ENCODE measurements around the gene NOL3. TPM values are rescaled to one million over a fixed set of nuclear protein-coding genes. Genes with fewer than 3 reads are reported as not detected.

The NOL3 gene
- total and polyA plus RNA-seq, 4 donors, result 24.4 to 122 (median 57.3) TPM

- DNase-seq (no peak), ATAC-seq (ENCODE audit: low FRiP score) (no peak)
- Histone ChIP-seq H3K4me3 (ENCODE audit: low read length in 2 of 2) (no peak within 1 kb of the TSS), H3K36me3 (ENCODE audit: control insufficient read depth in 1 of 2, insufficient read depth in 2 of 2, low read length in 1 of 2) (peaks cover 0 to 3% of the 10 kb centered on the region in 2 donors), H3K4me1 (ENCODE audit: control insufficient read depth in 1 of 2, insufficient read depth in 2 of 2, low read length in 2 of 2) (no peaks in the 10 kb centered on the region), H3K27ac (ENCODE audit: low read depth in 1 of 2, low read length in 2 of 2) (no peak within 1 kb of the TSS), H3K27me3 (ENCODE audit: control insufficient read depth in 1 of 2, insufficient read depth in 2 of 2, low read length in 1 of 2) (no peaks in the 10 kb centered on the region), H3K9me3 (ENCODE audit: control insufficient read depth, low read length) (no peaks in the 10 kb centered on the region)
- intact Hi-C loops (cut with DNase I), result loop anchor here in 1 of 2 donors (5.0 kb wide), 1 partner anchor 37 kb away; the partner anchor contains the start of gene TMEM208
- 44 to 45% methylated on average over 6 of the region's 6 CpGs for WGBS, 2 donors
Measured at GRCh38 chr16:67190041-67190440, 19.7 kb downstream of the NOL3 start, which contains the start of gene EXOC3L1. EXOC3L1 (minus strand) TSS chr16:67190136; CDS start chr16:67189676, 460 bp downstream.

- H3K27me3 ChIP-seq (ENCODE audit: control insufficient read depth in 1 of 2, insufficient read depth in 2 of 2, low read length in 1 of 2), result no peaks in the 10 kb centered on the region
- 67 to 71% methylated on average over 13 of the region's 13 CpGs for WGBS, 2 donors
- ATAC-seq (ENCODE audit: low FRiP score) (no peak), DNase-seq (no peak)
- no peaks in the 10 kb centered on the region for H3K9me3 ChIP-seq (ENCODE audit: control insufficient read depth, low read length)
- no peak overlapping the region for H3K4me3 ChIP-seq (ENCODE audit: low read length in 2 of 2)
- H3K4me1 ChIP-seq (ENCODE audit: control insufficient read depth in 1 of 2, insufficient read depth in 2 of 2, low read length in 2 of 2), result no peaks in the 10 kb centered on the region
- H3K36me3 ChIP-seq (ENCODE audit: control insufficient read depth in 1 of 2, insufficient read depth in 2 of 2, low read length in 1 of 2), result peaks cover 0 to 3% of the 10 kb centered on the region in 2 donors
- intact Hi-C loops (cut with DNase I), result loop anchor here in 1 of 2 donors (5.0 kb wide), 1 partner anchor 37 kb away; the partner anchor contains the start of gene TMEM208
- H3K27ac ChIP-seq (ENCODE audit: low read depth in 1 of 2, low read length in 2 of 2), result no peak overlapping the region
Measured at GRCh38 chr16:67190448-67191399, 20.4 kb downstream of the NOL3 start.

- H3K36me3 ChIP-seq (ENCODE audit: control insufficient read depth in 1 of 2, insufficient read depth in 2 of 2, low read length in 1 of 2), result peaks cover 0 to 11% of the 10 kb centered on the region in 2 donors
- no peak overlapping the region for H3K4me3 ChIP-seq (ENCODE audit: low read length in 2 of 2)
- intact Hi-C loops (cut with DNase I), result loop anchor here in 1 of 2 donors (5.0 kb wide), 1 partner anchor 36 kb away; the partner anchor contains the start of gene TMEM208
- DNase-seq, result no peak
- ATAC-seq (ENCODE audit: low FRiP score), result no peak
- H3K9me3 ChIP-seq (ENCODE audit: control insufficient read depth, low read length), result no peaks in the 10 kb centered on the region
- 10 to 12% methylated on average over 9 of the region's 9 CpGs for WGBS, 2 donors
- H3K27ac ChIP-seq (ENCODE audit: low read depth in 1 of 2, low read length in 2 of 2), result no peak overlapping the region
- no peaks in the 10 kb centered on the region for H3K4me1 ChIP-seq (ENCODE audit: control insufficient read depth in 1 of 2, insufficient read depth in 2 of 2, low read length in 2 of 2)
- no peaks in the 10 kb centered on the region for H3K27me3 ChIP-seq (ENCODE audit: control insufficient read depth in 1 of 2, insufficient read depth in 2 of 2, low read length in 1 of 2)
Measured at GRCh38 chr16:67191411-67191994, 21.2 kb downstream of the NOL3 start.

- peaks cover 0 to 15% of the 10 kb centered on the region in 2 donors for H3K36me3 ChIP-seq (ENCODE audit: control insufficient read depth in 1 of 2, insufficient read depth in 2 of 2, low read length in 1 of 2)
- DNase-seq (peak; percentile 95 to 96), ATAC-seq (ENCODE audit: low FRiP score) (peak; percentile 95)
- H3K4me3 ChIP-seq (ENCODE audit: low read length in 2 of 2), result peak within 1 kb of the TSS; percentile 71 to 81
- H3K27ac ChIP-seq (ENCODE audit: low read depth in 1 of 2, low read length in 2 of 2), result no peak within 1 kb of the TSS
- intact Hi-C loops (cut with DNase I), result loop anchor here in 1 of 2 donors (5.0 kb wide), 1 partner anchor 35 kb away; the partner anchor contains the start of gene TMEM208
- H3K27me3 ChIP-seq (ENCODE audit: control insufficient read depth in 1 of 2, insufficient read depth in 2 of 2, low read length in 1 of 2), result no peaks in the 10 kb centered on the region
- 0% methylated on average over 54 of the region's 54 CpGs for WGBS, 2 donors
- H3K9me3 ChIP-seq (ENCODE audit: control insufficient read depth, low read length), result no peaks in the 10 kb centered on the region
- no peaks in the 10 kb centered on the region for H3K4me1 ChIP-seq (ENCODE audit: control insufficient read depth in 1 of 2, insufficient read depth in 2 of 2, low read length in 2 of 2)
Measured at GRCh38 chr16:67191995-67192681, 21.8 kb downstream of the NOL3 start, which contains the start of gene E2F4. E2F4 (plus strand) TSS chr16:67192155; CDS start chr16:67192228, 73 bp downstream.

GRCh38 chr16:67192781-67193361 is 22.5 kb downstream of the NOL3 start:
- Histone ChIP-seq H3K9me3 (ENCODE audit: control insufficient read depth, low read length) (no peaks in the 10 kb centered on the region), H3K27me3 (ENCODE audit: control insufficient read depth in 1 of 2, insufficient read depth in 2 of 2, low read length in 1 of 2) (no peaks in the 10 kb centered on the region), H3K27ac (ENCODE audit: low read depth in 1 of 2, low read length in 2 of 2) (no peak overlapping the region), H3K36me3 (ENCODE audit: control insufficient read depth in 1 of 2, insufficient read depth in 2 of 2, low read length in 1 of 2) (peaks cover 0 to 15% of the 10 kb centered on the region in 2 donors), H3K4me1 (ENCODE audit: control insufficient read depth in 1 of 2, insufficient read depth in 2 of 2, low read length in 2 of 2) (no peaks in the 10 kb centered on the region), H3K4me3 (ENCODE audit: low read length in 2 of 2) (peak overlapping the region; percentile 71 to 81)
- WGBS, 2 donors, result 34% methylated on average over 17 of the region's 17 CpGs
- intact Hi-C loops (cut with DNase I), result loop anchor here in 1 of 2 donors (5.0 kb wide), 1 partner anchor 34 kb away; the partner anchor contains the start of gene TMEM208
- DNase-seq, result no peak
- ATAC-seq (ENCODE audit: low FRiP score), result no peak

GRCh38 chr16:67193536-67193935 is 23.2 kb downstream of the NOL3 start:
- ATAC-seq (ENCODE audit: low FRiP score) (no peak), DNase-seq (no peak)
- no peak overlapping the region for H3K27ac ChIP-seq (ENCODE audit: low read depth in 1 of 2, low read length in 2 of 2)
- H3K9me3 ChIP-seq (ENCODE audit: control insufficient read depth, low read length), result no peaks in the 10 kb centered on the region
- no peaks in the 10 kb centered on the region for H3K27me3 ChIP-seq (ENCODE audit: control insufficient read depth in 1 of 2, insufficient read depth in 2 of 2, low read length in 1 of 2)
- intact Hi-C loops (cut with DNase I), result loop anchor here in 1 of 2 donors (5.0 kb wide), 1 partner anchor 34 kb away; the partner anchor contains the start of gene TMEM208
- no peak overlapping the region for H3K4me3 ChIP-seq (ENCODE audit: low read length in 2 of 2)
- peaks cover 0 to 15% of the 10 kb centered on the region in 2 donors for H3K36me3 ChIP-seq (ENCODE audit: control insufficient read depth in 1 of 2, insufficient read depth in 2 of 2, low read length in 1 of 2)
- H3K4me1 ChIP-seq (ENCODE audit: control insufficient read depth in 1 of 2, insufficient read depth in 2 of 2, low read length in 2 of 2), result no peaks in the 10 kb centered on the region

- intact Hi-C loops (cut with DNase I), result loop anchor here in 1 of 2 donors (5.0 kb wide), 1 partner anchor 33 kb away; the partner anchor contains the start of gene TMEM208
- Histone ChIP-seq H3K4me1 (ENCODE audit: control insufficient read depth in 1 of 2, insufficient read depth in 2 of 2, low read length in 2 of 2) (no peaks in the 10 kb centered on the region), H3K4me3 (ENCODE audit: low read length in 2 of 2) (no peak overlapping the region), H3K27ac (ENCODE audit: low read depth in 1 of 2, low read length in 2 of 2) (no peak overlapping the region), H3K27me3 (ENCODE audit: control insufficient read depth in 1 of 2, insufficient read depth in 2 of 2, low read length in 1 of 2) (no peaks in the 10 kb centered on the region), H3K36me3 (ENCODE audit: control insufficient read depth in 1 of 2, insufficient read depth in 2 of 2, low read length in 1 of 2) (peaks cover 0 to 15% of the 10 kb centered on the region in 2 donors), H3K9me3 (ENCODE audit: control insufficient read depth, low read length) (no peaks in the 10 kb centered on the region)
- WGBS, 2 donors, result 88 to 91% methylated on average over 6 of the region's 6 CpGs
- DNase-seq, result no peak
- no peak for ATAC-seq (ENCODE audit: low FRiP score)
Measured at GRCh38 chr16:67194260-67194659, 23.9 kb downstream of the NOL3 start.

GRCh38 chr16:67195676-67196075 is 25.3 kb downstream of the NOL3 start:
- ATAC-seq (ENCODE audit: low FRiP score), result no peak
- no peaks in the 10 kb centered on the region for H3K4me1 ChIP-seq (ENCODE audit: control insufficient read depth in 1 of 2, insufficient read depth in 2 of 2, low read length in 2 of 2)
- H3K27ac ChIP-seq (ENCODE audit: low read depth in 1 of 2, low read length in 2 of 2), result no peak overlapping the region
- no peaks in the 10 kb centered on the region for H3K9me3 ChIP-seq (ENCODE audit: control insufficient read depth, low read length)
- no peak overlapping the region for H3K4me3 ChIP-seq (ENCODE audit: low read length in 2 of 2)
- intact Hi-C loops (cut with DNase I), result no loop called here
- no peaks in the 10 kb centered on the region for H3K27me3 ChIP-seq (ENCODE audit: control insufficient read depth in 1 of 2, insufficient read depth in 2 of 2, low read length in 1 of 2)
- 86 to 87% methylated on average over 5 of the region's 5 CpGs for WGBS, 2 donors
- no peak for DNase-seq
- H3K36me3 ChIP-seq (ENCODE audit: control insufficient read depth in 1 of 2, insufficient read depth in 2 of 2, low read length in 1 of 2), result peaks cover 0 to 15% of the 10 kb centered on the region in 2 donors
